Ishikawa (cell line): ENCODE results near the gene RNF20.

ENCODE experiments used
- CEBPB ChIP-seq: IDR thresholded peaks from 2 replicates; pipeline ENCODE4 v1.6.1; 2012
- EGR1 ChIP-seq: IDR thresholded peaks from 2 replicates; pipeline ENCODE4 v1.6.1; 2012
- FOXM1 ChIP-seq: IDR thresholded peaks from 2 replicates; pipeline ENCODE4 v1.6.1; 2012; ENCODE audit warnings: low read depth, borderline replicate concordance
- RAD21 ChIP-seq: IDR thresholded peaks from 2 replicates; pipeline ENCODE4 v1.6.1; 2012; ENCODE audit warnings: low read depth
- YY1 ChIP-seq: IDR thresholded peaks from 2 replicates; pipeline ENCODE4 v1.6.1; 2012; ENCODE audit warnings: low read depth
- TF ChIP-seq, protein P1 (sequence below): IDR thresholded peaks from 2 replicates; pipeline ENCODE4 v1.6.1; 2012

DNA sequence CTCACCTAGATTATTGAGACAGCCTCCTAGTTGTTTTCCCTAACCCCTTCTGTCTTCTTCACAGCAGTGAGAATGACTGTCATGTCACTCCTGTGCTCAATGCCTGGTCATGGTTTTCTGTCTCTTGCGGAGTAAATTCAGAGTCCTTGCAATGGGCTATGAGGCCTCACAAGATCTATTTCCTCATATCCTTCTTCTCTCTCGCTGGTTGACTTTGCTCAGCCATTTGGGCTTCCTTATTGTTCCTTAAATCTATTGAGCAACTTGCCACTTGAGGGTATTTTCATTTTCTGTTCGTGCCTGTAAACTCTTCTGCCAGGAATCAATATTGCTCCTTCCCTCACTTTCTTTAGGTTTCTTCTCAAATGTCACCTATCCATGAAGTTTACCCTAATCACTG lies 52.1 kb downstream of the RNF20 start:
- TF ChIP-seq RAD21: no peak
- no peak for TF ChIP-seq FOXM1
- TF ChIP-seq CEBPB: no peak
- TF ChIP-seq EGR1: no peak
- no peak for TF ChIP-seq YY1
- TF ChIP-seq, protein P1, sequence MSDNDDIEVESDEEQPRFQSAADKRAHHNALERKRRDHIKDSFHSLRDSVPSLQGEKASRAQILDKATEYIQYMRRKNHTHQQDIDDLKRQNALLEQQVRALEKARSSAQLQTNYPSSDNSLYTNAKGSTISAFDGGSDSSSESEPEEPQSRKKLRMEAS: no peak
